Colon (tissue), 2 donors: ENCODE measurements around the gene MOB2.

Source experiments
- FAIRE-seq: peaks from 2 replicates; lab custom pipeline; 2012; peaks lifted over from hg19 to GRCh38; lab: Jason Lieb, UNC
- donor health status: control.
- donor health status: control.

The MOB2 gene, protein sequence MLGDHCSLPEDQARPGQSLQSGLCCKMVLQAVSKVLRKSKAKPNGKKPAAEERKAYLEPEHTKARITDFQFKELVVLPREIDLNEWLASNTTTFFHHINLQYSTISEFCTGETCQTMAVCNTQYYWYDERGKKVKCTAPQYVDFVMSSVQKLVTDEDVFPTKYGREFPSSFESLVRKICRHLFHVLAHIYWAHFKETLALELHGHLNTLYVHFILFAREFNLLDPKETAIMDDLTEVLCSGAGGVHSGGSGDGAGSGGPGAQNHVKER

DNA sequence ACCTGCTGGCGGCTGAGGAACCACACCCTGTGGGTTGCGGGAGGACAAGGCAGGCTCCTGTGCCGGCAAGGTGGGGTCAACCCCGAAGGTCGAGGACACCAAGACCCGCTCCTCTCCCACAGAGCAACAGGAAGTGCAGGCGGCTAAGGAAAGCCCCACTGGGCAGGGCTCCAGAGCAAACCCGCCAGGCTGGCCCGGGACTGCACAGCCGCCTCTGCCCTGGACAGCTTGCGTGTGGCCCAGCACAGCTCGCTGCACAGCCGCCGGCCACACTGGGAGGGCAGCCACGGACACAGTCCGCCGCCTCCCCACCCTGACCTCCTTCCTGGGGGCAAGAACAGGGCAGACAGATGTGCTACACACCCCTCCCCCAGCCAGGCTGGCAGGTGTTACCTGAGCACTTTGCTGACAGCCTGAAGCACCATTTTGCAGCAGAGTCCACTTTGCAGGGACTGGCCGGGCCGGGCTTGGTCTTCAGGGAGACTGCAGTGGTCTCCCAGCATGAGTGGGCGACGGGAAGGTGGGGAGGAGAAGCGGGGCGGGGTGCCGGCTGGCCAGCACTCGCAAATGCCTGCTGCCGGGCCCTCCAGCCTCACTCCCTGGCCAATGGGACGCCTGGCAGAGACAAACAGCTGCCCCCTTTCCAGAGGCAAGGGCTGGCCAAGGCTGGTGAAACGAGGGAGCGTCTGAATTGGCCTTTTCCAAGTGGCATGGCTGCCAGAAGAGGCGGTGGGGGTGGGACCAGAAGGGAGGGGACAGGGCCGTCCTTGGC, at the start of gene MOB2:
Gene MOB2 (minus strand): TSS at position 726 of the 772 bp plus-strand sequence. CDS start 223 bp downstream, at position 503.
- no peak for FAIRE-seq

DNA sequence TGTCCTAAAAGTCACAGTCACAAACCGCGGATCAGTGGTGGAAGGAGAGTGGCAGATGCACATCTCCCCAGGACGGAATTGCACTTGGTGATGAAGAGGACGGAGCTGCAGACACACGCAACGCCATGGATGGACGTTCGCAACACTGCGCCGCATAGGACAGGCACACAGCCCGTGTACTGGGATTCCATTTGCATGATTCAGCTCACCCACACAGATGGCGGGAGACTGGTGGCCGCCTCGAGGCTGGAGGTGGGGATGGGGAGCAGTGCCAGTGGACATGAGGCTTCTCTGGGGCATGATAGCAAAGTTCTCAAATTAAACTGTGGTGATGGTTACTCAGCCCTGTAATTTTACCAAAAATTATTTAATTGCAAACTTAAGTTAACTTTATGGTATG, 48.1 kb upstream of the MOB2 start:
- no peak for FAIRE-seq

GRCh38 chr11:1534171-1534570, 47.6 kb upstream of the MOB2 start:
- FAIRE-seq = no peak

GRCh38 chr11:1533342-1533725, 46.8 kb upstream of the MOB2 start:
- FAIRE-seq = no peak

- FAIRE-seq = no peak
Observed at GRCh38 chr11:1532606-1533341, 46.2 kb upstream of the MOB2 start.

GRCh38 chr11:1532014-1532586, 45.5 kb upstream of the MOB2 start:
- no peak for FAIRE-seq

DNA sequence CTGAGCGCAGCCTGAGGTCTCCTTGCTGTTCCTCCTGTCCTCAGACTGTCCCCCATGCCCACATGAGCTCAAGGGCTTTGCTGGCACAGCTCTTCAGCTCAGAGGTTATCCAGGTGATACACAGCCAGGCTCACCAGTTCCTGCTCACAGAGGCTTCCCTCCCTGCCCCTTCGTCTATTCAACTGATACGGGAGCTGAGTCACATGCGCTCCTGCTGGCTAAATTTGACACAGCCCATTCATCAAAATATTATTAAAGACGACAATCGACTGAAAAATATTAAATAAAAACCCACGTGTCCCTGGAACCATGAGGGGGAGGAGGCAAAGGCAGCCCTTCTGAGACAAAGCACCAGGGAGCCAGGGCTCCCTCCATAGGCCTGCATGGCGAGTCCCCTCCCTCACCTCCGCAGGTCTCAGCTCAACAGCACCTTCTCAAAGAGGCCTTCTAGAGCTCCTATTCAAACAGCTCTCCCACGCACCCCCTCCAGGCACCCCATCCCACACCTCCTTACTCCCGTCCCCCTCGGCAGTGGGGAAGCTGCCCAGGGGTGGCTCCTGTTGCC, 45.0 kb upstream of the MOB2 start:
- no peak for FAIRE-seq

- no peak for FAIRE-seq
Observed at GRCh38 chr11:1530686-1531448, 44.3 kb upstream of the MOB2 start.

DNA sequence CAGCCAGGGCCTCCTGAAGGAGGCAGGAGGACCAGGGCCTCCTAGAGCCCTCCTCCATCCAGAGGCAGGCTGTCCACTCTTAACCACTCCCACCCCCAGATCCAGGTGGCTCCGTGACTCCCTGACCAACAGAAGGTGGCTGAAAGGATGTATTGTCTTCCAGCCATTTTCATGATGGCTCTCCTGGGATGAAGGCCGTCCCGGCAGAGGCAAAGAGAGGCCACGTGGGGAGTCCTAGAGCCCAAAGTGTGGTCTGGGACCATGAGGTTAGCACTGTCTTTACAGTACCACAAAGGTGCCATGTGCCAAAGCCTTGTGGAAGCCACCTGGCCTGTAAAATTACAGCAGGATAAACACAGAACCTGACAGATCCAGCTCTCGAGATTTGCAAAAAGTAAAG, 43.2 kb upstream of the MOB2 start:
- no peak for FAIRE-seq

DNA sequence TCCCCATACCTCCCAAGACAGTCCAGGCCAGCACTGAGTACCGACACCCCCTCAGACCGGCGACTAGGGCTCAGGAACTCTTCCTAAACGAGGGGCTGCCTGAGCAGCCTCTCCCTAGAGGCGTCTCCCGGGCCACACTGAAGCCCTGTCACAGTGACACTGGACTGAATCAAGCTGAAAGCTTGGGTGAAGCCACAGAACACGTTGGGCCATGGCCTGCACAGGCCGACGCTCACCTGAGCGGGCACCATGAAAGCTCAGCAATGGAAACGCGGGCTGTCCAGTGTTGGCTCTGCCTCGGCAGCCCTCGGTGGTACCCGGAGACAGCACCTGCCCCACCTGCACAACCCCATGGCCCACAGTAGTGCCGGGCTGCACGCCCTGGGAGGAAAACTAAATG, 42.7 kb upstream of the MOB2 start:
- FAIRE-seq = no peak

GRCh38 chr11:1528710-1529109, 42.1 kb upstream of the MOB2 start:
- no peak for FAIRE-seq

DNA sequence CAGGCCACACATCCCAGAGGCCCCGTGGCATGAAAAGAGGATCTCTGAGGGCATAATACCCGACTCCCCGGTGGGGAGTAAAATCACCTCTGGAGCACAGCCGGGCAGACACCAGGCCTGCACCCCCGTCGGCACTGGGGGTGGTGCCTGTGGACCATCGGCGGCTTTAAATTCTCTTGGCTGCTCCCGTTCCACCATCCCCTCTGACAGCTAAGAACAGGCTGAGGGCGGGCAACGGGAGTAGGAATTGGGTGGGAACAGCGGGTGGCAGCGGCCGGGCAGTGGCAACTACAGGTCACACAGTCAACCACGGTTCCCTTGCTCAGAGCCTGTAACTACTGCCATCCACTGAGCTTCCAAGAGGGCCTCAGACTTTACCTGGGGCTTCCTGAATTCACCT, 40.2 kb upstream of the MOB2 start:
- no peak for FAIRE-seq

DNA sequence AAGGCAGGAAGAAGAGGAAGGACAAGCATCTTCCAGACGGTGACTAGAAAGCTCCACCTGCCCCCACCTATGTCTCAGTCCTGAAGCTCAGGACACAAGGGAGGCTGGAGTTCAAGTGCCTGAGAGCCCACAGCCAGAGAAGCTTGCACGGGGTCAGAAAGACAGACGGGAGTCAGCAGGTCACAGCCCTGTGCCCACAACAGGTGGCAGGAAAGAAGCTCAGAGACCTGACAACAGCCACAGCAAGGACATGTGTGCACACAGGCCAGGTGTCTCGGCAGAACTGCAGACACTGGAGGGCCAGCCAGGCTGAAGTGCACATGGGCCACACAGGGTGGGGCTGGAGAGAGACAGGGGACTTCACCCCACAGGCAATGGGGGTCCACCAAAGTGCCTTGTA, 37.2 kb upstream of the MOB2 start:
- no peak for FAIRE-seq

DNA sequence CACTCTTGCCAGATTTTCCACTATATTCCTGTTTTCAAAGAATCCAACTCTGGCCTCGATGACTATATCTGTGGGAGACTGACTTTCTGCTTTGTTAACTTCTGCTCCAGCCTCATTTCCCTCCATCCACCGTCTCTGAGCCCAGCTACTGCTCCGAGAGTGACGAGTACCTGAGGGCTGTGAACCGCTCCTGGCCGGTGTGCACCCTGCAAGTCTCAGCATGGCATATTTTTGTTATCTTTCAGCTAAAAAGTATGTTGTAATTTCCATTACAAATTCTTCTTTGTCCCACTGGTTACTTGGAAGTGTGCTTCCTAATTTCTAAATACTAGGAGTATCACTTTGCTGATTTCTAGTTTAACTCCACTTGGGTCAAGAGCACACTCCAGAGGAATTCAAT, 36.5 kb upstream of the MOB2 start:
- no peak for FAIRE-seq

DNA sequence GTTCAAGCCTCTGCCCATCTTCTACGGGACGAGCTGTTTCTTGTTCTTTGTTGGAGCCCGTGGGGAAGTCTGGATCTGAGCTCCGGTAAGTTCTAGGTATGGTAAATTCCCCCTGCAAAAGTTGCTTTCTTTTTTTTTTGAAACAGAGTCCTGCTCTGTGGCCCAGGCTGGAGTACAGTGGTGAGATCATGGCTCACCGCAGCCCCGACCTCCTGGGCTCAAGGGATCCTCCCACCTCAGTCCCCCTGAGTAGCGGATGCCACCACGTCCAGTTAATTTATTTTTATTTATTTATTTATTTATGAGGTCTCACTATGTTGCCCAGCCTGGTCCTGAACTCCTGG, 35.5 kb upstream of the MOB2 start:
- FAIRE-seq = no peak

DNA sequence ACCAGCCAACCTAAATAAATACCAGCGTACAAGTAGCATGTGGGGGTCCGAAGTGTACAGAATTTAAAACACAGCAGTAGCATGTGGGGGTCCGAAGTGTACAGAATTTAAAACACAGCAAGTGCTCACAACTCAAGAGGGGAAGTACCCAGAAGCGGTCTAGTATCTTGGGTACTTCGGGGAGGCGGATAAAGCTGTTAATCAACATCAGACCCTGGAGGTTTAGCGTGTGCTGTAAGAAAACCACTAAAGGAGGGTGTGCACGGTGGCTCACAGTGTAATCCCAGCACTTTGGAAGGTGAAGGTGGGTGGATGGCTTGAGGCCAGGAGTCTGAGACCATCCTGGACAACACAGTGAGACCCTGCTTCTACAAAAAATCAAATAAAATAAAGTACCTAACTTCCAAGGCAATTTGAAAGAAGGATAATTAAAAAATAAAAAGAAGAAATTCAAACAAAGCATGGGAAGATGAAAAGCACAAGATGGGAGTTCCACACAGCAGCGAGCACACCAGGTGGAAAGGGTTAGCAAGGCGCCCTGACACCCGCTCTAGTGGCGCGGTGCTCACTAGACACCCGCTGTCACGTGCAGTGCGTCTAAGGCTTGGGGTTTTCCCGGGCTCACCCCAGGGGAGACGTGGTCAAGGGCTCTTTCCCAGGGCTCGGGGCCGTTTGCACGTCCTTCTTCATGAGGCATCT, 35.0 kb upstream of the MOB2 start:
- no peak for FAIRE-seq

DNA sequence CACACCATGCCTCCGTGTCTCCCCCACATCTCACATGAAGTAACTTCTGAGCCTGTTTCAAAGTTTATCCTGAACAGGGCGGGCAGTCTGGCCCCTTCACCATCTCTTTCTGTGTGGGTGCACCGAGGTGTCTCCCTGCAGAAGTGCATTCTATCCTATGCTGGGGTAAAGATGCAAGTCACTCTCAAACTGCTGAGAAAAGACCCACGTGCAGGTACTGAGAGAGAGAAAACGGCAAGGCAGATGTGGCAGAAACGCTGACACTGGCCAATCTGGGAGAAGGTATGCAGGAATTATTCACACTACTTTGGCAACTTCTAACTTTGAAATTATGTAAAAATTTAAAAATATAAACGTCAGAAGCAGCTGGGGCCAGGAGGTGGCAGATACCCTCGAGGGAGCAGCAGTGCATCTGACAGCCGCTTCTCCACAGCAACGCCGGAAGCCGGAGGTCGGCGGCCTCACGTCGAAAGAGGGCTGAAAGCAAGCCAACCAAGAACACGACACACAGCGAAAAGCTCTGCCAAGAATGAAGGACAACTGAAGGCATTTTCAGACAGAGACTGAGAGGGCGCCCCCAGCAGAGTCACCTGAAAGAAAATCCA, 34.2 kb upstream of the MOB2 start:
- no peak for FAIRE-seq

DNA sequence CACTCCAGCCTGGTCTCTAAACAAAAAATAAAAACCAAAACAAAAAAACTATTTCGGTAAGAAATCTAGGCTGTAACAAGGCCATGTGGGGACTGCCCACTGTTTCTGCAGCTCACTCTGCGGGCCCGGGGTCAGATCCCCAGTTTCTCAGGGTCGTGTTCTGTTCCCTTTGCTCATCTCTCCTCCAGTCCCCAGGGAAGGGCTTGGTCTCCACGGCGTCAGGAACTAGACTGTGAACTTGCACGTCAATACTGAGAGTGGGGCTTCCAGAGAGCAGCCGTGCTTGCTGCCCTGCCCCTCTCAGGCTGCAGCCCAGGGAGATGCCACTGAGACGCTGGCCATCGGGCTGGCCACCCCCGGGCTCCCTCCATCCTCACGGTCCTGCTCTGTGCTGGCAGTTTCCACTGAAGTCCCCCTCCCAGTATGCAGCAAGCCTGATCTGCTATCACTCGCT, 33.7 kb upstream of the MOB2 start:
- FAIRE-seq = no peak

- no peak for FAIRE-seq
Observed at GRCh38 chr11:1519028-1520010, 32.7 kb upstream of the MOB2 start.
